B cell (primary cell): Measurements from ENCODE around the gene ADCY2. TPM values are rescaled to one million over a fixed set of nuclear protein-coding genes. Genes with fewer than 3 reads are reported as not detected.

Experiments
- ATAC-seq: fragments of 200-7000 bp; cut with Tn5 transposase; one replicate; pipeline ENCODE4 v1.10.0; 2021; ENCODE audit warnings: low read depth, mild to moderate bottlenecking, moderate number of reproducible peaks, moderate library complexity
- CTCF ChIA-PET: fragments of 350-600 bp; sonication (Branson Sonifier 250); formaldehyde crosslinking; loops from one replicate; lab custom pipeline; 2021; ENCODE audit warnings: antibody characterized with exemption, inconsistent platforms; lab: Charles Lee
- POLR2A ChIA-PET: fragments of 350-600 bp; sonication (Branson Sonifier 250); formaldehyde crosslinking; loops from one replicate; lab custom pipeline; 2021; ENCODE audit warnings: antibody characterized with exemption; lab: Charles Lee
- DNase-seq: peaks from one replicate; pipeline ENCODE4 v3.0.0; 2013
- H2AFZ ChIP-seq: 2 replicates; pipeline ENCODE4 v1.6.1; 2012; ENCODE audit warnings: mild to moderate bottlenecking, low read depth, low read length; ENCODE audit not compliant: insufficient read depth, poor library complexity, severe bottlenecking
- H3K27ac ChIP-seq, 2 donors: 1 replicate in 1 of 2; 2 replicates in 1 of 2; pipeline ENCODE4 v1.5.1; 2012 to 2013; ENCODE audit warnings: low read length in 2 of 2, mild to moderate bottlenecking in 2 of 2, moderate library complexity in 1 of 2
- H3K27me3 ChIP-seq, 4 experiments: fragments of 200-600 bp in 1 of 4; sonication (generic) in 1 of 4; replicated peaks in 1 of 4; 1 replicate in 2 of 4; 2 replicates in 2 of 4; pipeline versions ENCODE4 v1.6.1 to v1.7.0; 2013 to 2016; ENCODE audit warnings: low read length in 3 of 4, mild to moderate bottlenecking in 2 of 4, mixed read lengths in 1 of 4, moderate library complexity in 1 of 4; ENCODE audit not compliant: insufficient read depth in 4 of 4, control insufficient read depth in 3 of 4; ENCODE audit errors: control extremely low read depth in 1 of 4
- H3K36me3 ChIP-seq, 2 experiments: replicated peaks in 1 of 2; 1 replicate in 1 of 2; 2 replicates in 1 of 2; pipeline versions ENCODE4 v1.6.1 to v1.7.1; 2013; ENCODE audit warnings: low read length in 1 of 2; ENCODE audit not compliant: insufficient read depth in 2 of 2, control insufficient read depth in 1 of 2; ENCODE audit errors: control extremely low read depth in 1 of 2, extremely low read depth in 1 of 2
- H3K4me1 ChIP-seq, 2 donors: fragments of 200-600 bp in 1 of 2; sonication (generic) in 1 of 2; 1 replicate in 1 of 2; 2 replicates in 1 of 2; pipeline versions ENCODE4 v1.5.1 to v1.6.1; 2013 to 2017; ENCODE audit warnings: low read length in 2 of 2; ENCODE audit not compliant: control insufficient read depth in 2 of 2, insufficient read depth in 2 of 2
- H3K4me2 ChIP-seq: replicated peaks from 2 replicates; pipeline ENCODE3; 2012; ENCODE audit warnings: mild to moderate bottlenecking, low read depth, low read length; ENCODE audit not compliant: poor library complexity, severe bottlenecking
- H3K4me3 ChIP-seq, 5 experiments: fragments of 200-600 bp in 1 of 5; sonication (generic) in 1 of 5; 1 replicate in 3 of 5; 2 replicates in 2 of 5; pipeline versions ENCODE4 v1.5.1 to v1.7.0; 2011 to 2016; ENCODE audit warnings: low read length in 4 of 5, mild to moderate bottlenecking in 4 of 5, low read depth in 2 of 5, control low read depth in 1 of 5, moderate library complexity in 1 of 5; ENCODE audit not compliant: insufficient read depth in 1 of 5; ENCODE audit errors: control extremely low read depth in 1 of 5, extremely low read depth in 1 of 5
- H3K79me2 ChIP-seq: fragments of 200-600 bp; sonication (generic); one replicate; pipeline ENCODE4 v1.6.0; 2016; ENCODE audit warnings: low read length; ENCODE audit not compliant: control insufficient read depth, insufficient read depth
- H3K9ac ChIP-seq: fragments of 200-600 bp; sonication (generic); 2 replicates; pipeline ENCODE4 v1.6.1; 2017; ENCODE audit warnings: mild to moderate bottlenecking, low read length, moderate library complexity
- H3K9me3 ChIP-seq, 3 donors: one replicate each; pipeline versions ENCODE4 v1.6.1 to v1.7.1; 2013; ENCODE audit warnings: low read length in 2 of 3; ENCODE audit not compliant: control insufficient read depth in 2 of 3, insufficient read depth in 1 of 3; ENCODE audit errors: control extremely low read depth in 1 of 3
- H4K20me1 ChIP-seq: 2 replicates; pipeline ENCODE4 v1.6.0; 2012; ENCODE audit warnings: mild to moderate bottlenecking, low read length; ENCODE audit not compliant: insufficient read depth, control insufficient read depth, poor library complexity, severe bottlenecking
- H3K27ac Mint-ChIP-seq: one replicate; pipeline ENCODE4 v1.8.0; 2021; ENCODE audit warnings: mixed read lengths
- H3K27me3 Mint-ChIP-seq: one replicate; pipeline ENCODE4 v1.8.0; 2021; ENCODE audit warnings: mixed read lengths
- H3K4me1 Mint-ChIP-seq: one replicate; pipeline ENCODE4 v1.8.0; 2021; ENCODE audit warnings: mixed read lengths
- H3K4me3 Mint-ChIP-seq: one replicate; pipeline ENCODE4 v1.8.0; 2021; ENCODE audit warnings: mixed read lengths
- H3K9me3 Mint-ChIP-seq: one replicate; pipeline ENCODE4 v1.8.0; 2022; ENCODE audit warnings: mixed read lengths; ENCODE audit not compliant: insufficient read depth
- EZH2 ChIP-seq: IDR thresholded peaks from 2 replicates; pipeline ENCODE4 v1.6.1; 2012; ENCODE audit warnings: borderline replicate concordance, low read depth, mild to moderate bottlenecking, moderate library complexity, low read length; ENCODE audit not compliant: insufficient read depth, poor library complexity, severe bottlenecking
- WGBS: methylation state at CpG from one replicate; pipeline ENCODE4 v1.1.5; 2013; ENCODE audit warnings: missing lambda C conversion rate; ENCODE audit not compliant: insufficient coverage; 5-methylcytosine and 5-hydroxymethylcytosine counted together
- intact Hi-C: fragments of 100-400 bp; cut with micrococcal nuclease; formaldehyde crosslinking; loops from one replicate; pipeline ENCODE4 v1.10.0; 2022
- polyA plus RNA-seq: library from polyadenylated mRNA; depleted of rRNA; stranded (reverse); fragments of >200 nt; gene quantifications from 2 replicates; pipeline ENCODE4 v1.2.3, GENCODE V29; 2012
- total RNA-seq, 2 donors: library from RNA; stranded (reverse); fragments of 120-200 nt in 1 of 2; gene quantifications; 1 replicate in 1 of 2; 2 replicates in 1 of 2; pipeline versions ENCODE4 v1.2.3 to v1.2.4, GENCODE V29; 2013 to 2022
- TF ChIP-seq, protein P1 (sequence below): fragments of 200-600 bp; IDR thresholded peaks from one replicate; pipeline ENCODE4 v1.8.0; 2022; ENCODE audit warnings: antibody characterized with exemption, mild to moderate bottlenecking

The ADCY2 gene
- total and polyA plus RNA-seq, 2 donors (not counting 1 experiment from before 2014, with no cell fraction given), result not detected

DNA sequence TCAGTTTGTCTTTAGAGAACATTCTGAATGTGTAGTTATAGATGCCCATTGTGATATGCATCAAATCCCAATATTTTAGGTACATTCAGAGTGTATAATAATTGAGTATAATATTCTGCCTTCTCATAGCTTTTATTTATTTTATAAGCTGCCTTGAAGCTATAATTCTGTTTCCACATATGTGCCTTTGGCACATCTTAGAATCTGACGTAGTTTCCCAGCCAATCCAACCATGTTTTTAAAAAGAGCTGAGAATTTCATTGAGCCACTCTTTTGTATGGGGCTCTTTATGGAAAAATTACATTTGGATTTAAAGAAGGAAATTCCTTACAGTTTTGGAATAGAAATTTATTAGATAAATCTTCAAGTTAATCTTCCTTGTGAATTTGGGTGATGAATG lies 65.4 kb downstream of the ADCY2 start:
- Histone ChIP-seq H2AFZ (no peak overlapping the region), H3K27ac (no peak overlapping the region), H3K4me1 (no peaks in the 10 kb centered on the region), H3K79me2 (no peaks in the 10 kb centered on the region), H3K36me3 (no peaks in the 10 kb centered on the region), H3K4me3 (no peak overlapping the region), H3K9me3 (peaks cover 0 to 10% (median 0%) of the 10 kb centered on the region in 3 donors), H3K9ac (no peak overlapping the region), H3K4me2 (no peak overlapping the region), H3K27me3 (no peaks in the 10 kb centered on the region), H4K20me1 (no peaks in the 10 kb centered on the region)
- DNase-seq (no peak), ATAC-seq (no peak)
- ChIA-PET POLR2A (no interaction called here), CTCF (no interaction called here)
- no peak for TF ChIP-seq EZH2
- TF ChIP-seq, protein P1, sequence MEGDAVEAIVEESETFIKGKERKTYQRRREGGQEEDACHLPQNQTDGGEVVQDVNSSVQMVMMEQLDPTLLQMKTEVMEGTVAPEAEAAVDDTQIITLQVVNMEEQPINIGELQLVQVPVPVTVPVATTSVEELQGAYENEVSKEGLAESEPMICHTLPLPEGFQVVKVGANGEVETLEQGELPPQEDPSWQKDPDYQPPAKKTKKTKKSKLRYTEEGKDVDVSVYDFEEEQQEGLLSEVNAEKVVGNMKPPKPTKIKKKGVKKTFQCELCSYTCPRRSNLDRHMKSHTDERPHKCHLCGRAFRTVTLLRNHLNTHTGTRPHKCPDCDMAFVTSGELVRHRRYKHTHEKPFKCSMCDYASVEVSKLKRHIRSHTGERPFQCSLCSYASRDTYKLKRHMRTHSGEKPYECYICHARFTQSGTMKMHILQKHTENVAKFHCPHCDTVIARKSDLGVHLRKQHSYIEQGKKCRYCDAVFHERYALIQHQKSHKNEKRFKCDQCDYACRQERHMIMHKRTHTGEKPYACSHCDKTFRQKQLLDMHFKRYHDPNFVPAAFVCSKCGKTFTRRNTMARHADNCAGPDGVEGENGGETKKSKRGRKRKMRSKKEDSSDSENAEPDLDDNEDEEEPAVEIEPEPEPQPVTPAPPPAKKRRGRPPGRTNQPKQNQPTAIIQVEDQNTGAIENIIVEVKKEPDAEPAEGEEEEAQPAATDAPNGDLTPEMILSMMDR, result no peak
- WGBS, result no CpG with 5 or more reads among the region's 1 CpG
- Mint-ChIP-seq H3K27me3 (no peaks in the 10 kb centered on the region), H3K9me3 (no peaks in the 10 kb centered on the region), H3K4me3 (no peak overlapping the region), H3K4me1 (no peaks in the 10 kb centered on the region), H3K27ac (no peak overlapping the region)
- intact Hi-C loops, result no loop called here

DNA sequence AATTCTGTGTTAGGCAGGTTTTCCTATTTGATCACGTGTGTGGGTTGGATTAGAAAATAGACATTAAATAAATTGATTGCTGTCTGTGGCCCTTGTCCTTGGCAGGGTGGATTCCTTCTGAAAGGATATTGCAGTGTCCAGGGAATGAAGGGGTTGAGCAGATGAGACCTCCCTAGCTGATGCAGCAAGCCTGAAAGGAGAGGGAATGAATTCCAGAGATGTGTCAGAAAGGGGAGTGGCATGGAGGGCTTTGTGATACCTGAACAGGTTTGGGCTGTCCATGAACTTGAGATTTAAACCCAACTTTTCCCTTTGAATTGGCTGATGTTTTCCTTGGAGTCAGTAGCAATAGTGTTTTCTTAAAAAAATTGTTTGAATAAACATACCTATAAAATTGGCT lies 66.8 kb downstream of the ADCY2 start:
- DNase-seq (no peak), ATAC-seq (no peak)
- no peaks in the 10 kb centered on the region for H3K27me3 ChIP-seq
- Mint-ChIP-seq H3K9me3 (no peaks in the 10 kb centered on the region), H3K4me1 (no peaks in the 10 kb centered on the region), H3K27me3 (no peaks in the 10 kb centered on the region), H3K4me3 (no peak overlapping the region), H3K27ac (no peak overlapping the region)
- H3K36me3 ChIP-seq, result no peaks in the 10 kb centered on the region
- H3K9me3 ChIP-seq, result peaks cover 0 to 10% (median 0%) of the 10 kb centered on the region in 3 donors
- H4K20me1 ChIP-seq, result no peaks in the 10 kb centered on the region
- no peak overlapping the region for H3K9ac ChIP-seq
- no peak overlapping the region for H3K4me2 ChIP-seq
- intact Hi-C loops, result no loop called here
- CTCF ChIA-PET, result no interaction called here
- H2AFZ ChIP-seq, result no peak overlapping the region
- WGBS, result 86% methylated on average over 1 of the region's 1 CpG
- no peaks in the 10 kb centered on the region for H3K79me2 ChIP-seq
- no peak overlapping the region for H3K27ac ChIP-seq
- H3K4me3 ChIP-seq, result no peak overlapping the region
- no peaks in the 10 kb centered on the region for H3K4me1 ChIP-seq
- no peak for TF ChIP-seq EZH2
- TF ChIP-seq, protein P1, result no peak
- POLR2A ChIA-PET, result no interaction called here
